Measurements from ENCODE around the gene OR51G2.
"Not testable (repeated sequence)": the region's sequence is repeated elsewhere in the genome, so short reads cannot be mapped to it uniquely, and the experiment has no call there.

The OR51G2 gene

DNA sequence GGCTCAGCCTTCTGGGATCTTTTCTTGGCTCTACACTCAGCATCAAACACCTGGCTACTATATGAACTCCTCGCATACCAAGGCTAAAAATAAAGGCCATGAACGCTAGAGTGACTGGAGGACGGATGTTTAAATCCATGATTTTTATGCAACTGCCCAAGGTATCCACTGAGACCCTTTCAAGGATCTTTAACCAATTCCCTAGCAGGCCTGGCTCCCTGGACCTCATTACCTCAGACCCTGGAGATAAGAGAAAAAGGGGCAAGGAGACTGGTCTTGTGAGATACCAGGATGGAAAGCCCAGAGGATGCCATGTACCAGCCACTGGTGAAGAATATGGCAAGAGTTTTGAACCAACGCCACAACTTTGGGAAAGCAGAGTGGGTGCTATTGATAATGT is at the start of gene OR51G2:
Gene OR51G2, minus strand, starts transcription at position 101 of the 400 bp plus-strand sequence. CDS start 3,687 bp downstream, outside the sequence.
- no peak for DNase-seq (ENCODE audit: extremely low spot score)
- TF ChIP-seq NFRKB (IDR thresholded peaks at IDR 0.05) (no peak), ARNT (IDR thresholded peaks at IDR 0.05) (no peak), SP1 (IDR thresholded peaks at IDR 0.05) (no peak), LEF1 (IDR thresholded peaks at IDR 0.05; ENCODE audit: borderline replicate concordance) (no peak), L3MBTL2 (conservative IDR thresholded peaks at IDR 0.05) (no peak), FOXM1 (IDR thresholded peaks at IDR 0.05; ENCODE audit: borderline replicate concordance) (no peak), SUZ12 (IDR thresholded peaks at IDR 0.05) (no peak), FOXA1 (IDR thresholded peaks at IDR 0.05) (no peak), PKNOX1 (IDR thresholded peaks at IDR 0.05) (no peak), ZNF384 (IDR thresholded peaks at IDR 0.05) (no peak), ELF4 (IDR thresholded peaks at IDR 0.05) (no peak), FOXK2 (IDR thresholded peaks at IDR 0.05) (no peak), BHLHE40 (IDR thresholded peaks at IDR 0.05; ENCODE audit: borderline replicate concordance) (no peak), CTBP1 (IDR thresholded peaks at IDR 0.05; ENCODE audit: borderline replicate concordance) (no peak)
- CTCF ChIA-PET = interaction anchor here (0.7 kb wide), 1 partner anchor 69 kb away, joined by 4 read pairs; no protein-coding TSS in a partner anchor
- POLR2A ChIA-PET = no interaction called here

- DNase-seq (ENCODE audit: extremely low spot score) = no peak
- CTCF ChIA-PET = no interaction called here
- POLR2A ChIA-PET = no interaction called here
- TF ChIP-seq PKNOX1 (IDR thresholded peaks at IDR 0.05) = no peak
- TF ChIP-seq CTBP1 (IDR thresholded peaks at IDR 0.05; ENCODE audit: borderline replicate concordance) = no peak
- TF ChIP-seq LEF1 (IDR thresholded peaks at IDR 0.05; ENCODE audit: borderline replicate concordance) = no peak
- no peak for TF ChIP-seq FOXA1 (IDR thresholded peaks at IDR 0.05)
- no peak for TF ChIP-seq FOXM1 (IDR thresholded peaks at IDR 0.05; ENCODE audit: borderline replicate concordance)
- no peak for TF ChIP-seq HDGF (IDR thresholded peaks at IDR 0.05; ENCODE audit: borderline replicate concordance)
Measured at GRCh38 chr11:4962816-4963215, 43.7 kb upstream of the OR51G2 start.

- no peak for DNase-seq (ENCODE audit: extremely low spot score)
- CTCF ChIA-PET = no interaction called here
- TF ChIP-seq SP1 (IDR thresholded peaks at IDR 0.05) = no peak
- TF ChIP-seq TARDBP (IDR thresholded peaks at IDR 0.05) = no peak
- TF ChIP-seq ZNF384 (IDR thresholded peaks at IDR 0.05) = no peak
- no peak for TF ChIP-seq CTBP1 (IDR thresholded peaks at IDR 0.05; ENCODE audit: borderline replicate concordance)
- POLR2A ChIA-PET = no interaction called here
Measured at GRCh38 chr11:4960877-4961276, 41.7 kb upstream of the OR51G2 start.

DNA sequence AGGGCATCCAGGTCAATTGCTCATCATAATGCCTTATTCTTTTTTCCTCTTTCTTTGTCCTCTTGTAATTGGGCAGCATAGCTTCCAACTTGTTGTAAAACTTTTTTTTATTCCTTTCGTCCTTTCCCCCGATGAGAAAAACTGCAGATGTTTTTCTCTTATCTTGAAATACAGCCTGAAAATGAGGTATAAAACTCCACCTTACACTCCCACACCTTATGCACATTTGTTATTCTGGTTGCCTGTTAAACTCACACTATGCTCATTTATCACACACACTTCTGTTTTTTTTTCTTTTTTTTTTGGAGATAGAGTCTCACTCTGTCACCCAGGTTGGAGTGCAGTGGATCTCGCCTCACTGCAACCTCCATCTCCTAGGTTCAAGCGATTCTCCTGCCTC is 38.2 kb upstream of the OR51G2 start:
- ChIA-PET CTCF (no interaction called here), POLR2A (no interaction called here)
- no peak for TF ChIP-seq ZNF384 (IDR thresholded peaks at IDR 0.05)
- no peak for DNase-seq (ENCODE audit: extremely low spot score)

- DNase-seq (ENCODE audit: extremely low spot score); POLR2A ChIA-PET; CTCF ChIA-PET: not testable (repeated sequence)
Measured at GRCh38 chr11:4955613-4956012, 36.5 kb upstream of the OR51G2 start, which contains the start of gene OR51A2. Gene OR51A2, minus strand, starts transcription at chr11:4955713. Its CDS starts 0 bp downstream, at chr11:4955713.

DNA sequence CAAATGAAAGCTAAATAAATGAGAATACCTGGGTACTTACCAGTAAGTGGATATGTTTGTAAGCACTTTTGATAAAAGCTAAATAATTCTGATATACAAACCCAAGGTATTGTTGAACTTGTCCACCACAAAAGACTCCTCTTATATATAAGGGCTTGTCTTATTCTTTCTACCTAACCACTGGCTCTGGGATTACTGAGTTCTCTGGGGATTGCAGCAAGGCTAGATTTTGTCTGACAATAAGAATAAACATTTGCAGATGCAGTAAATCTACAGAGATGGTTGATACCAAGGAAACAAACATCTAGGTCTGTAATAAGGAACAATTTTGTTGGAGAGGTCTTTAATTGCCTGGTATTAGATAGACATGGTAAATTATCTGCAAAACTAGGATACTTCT is 28.4 kb upstream of the OR51G2 start, which contains the start of gene OR51A4:
Gene OR51A4, minus strand, starts transcription at position 101 of the 400 bp plus-strand sequence. CDS start 505 bp downstream, outside the sequence.
- TF ChIP-seq BHLHE40 (IDR thresholded peaks at IDR 0.05; ENCODE audit: borderline replicate concordance) (no peak), ELF4 (IDR thresholded peaks at IDR 0.05) (no peak), HDGF (IDR thresholded peaks at IDR 0.05; ENCODE audit: borderline replicate concordance) (no peak), NFRKB (IDR thresholded peaks at IDR 0.05) (no peak), PKNOX1 (IDR thresholded peaks at IDR 0.05) (no peak), ARNT (IDR thresholded peaks at IDR 0.05) (no peak), SP1 (IDR thresholded peaks at IDR 0.05) (no peak), LEF1 (IDR thresholded peaks at IDR 0.05; ENCODE audit: borderline replicate concordance) (no peak), SUZ12 (IDR thresholded peaks at IDR 0.05) (no peak), L3MBTL2 (conservative IDR thresholded peaks at IDR 0.05) (no peak), CTBP1 (IDR thresholded peaks at IDR 0.05; ENCODE audit: borderline replicate concordance) (no peak), ZNF384 (IDR thresholded peaks at IDR 0.05) (no peak), FOXA1 (IDR thresholded peaks at IDR 0.05) (no peak), FOXM1 (IDR thresholded peaks at IDR 0.05; ENCODE audit: borderline replicate concordance) (no peak), FOXK2 (IDR thresholded peaks at IDR 0.05) (no peak), TARDBP (IDR thresholded peaks at IDR 0.05) (no peak)
- POLR2A ChIA-PET = no interaction called here
- DNase-seq (ENCODE audit: extremely low spot score) = no peak
- CTCF ChIA-PET = no interaction called here

GRCh38 chr11:4936745-4937144 is 17.6 kb upstream of the OR51G2 start:
- ChIA-PET POLR2A (no interaction called here), CTCF (no interaction called here)
- TF ChIP-seq ELF4 (IDR thresholded peaks at IDR 0.05) = no peak
- no peak for TF ChIP-seq HDGF (IDR thresholded peaks at IDR 0.05; ENCODE audit: borderline replicate concordance)
- TF ChIP-seq FOXA1 (IDR thresholded peaks at IDR 0.05) = no peak
- DNase-seq (ENCODE audit: extremely low spot score) = no peak
